MM.1S (cell line): Measurements from ENCODE around the gene PPP2R2C.

Experiments
- DNase-seq: peaks from one replicate; pipeline ENCODE4 v3.0.0-alpha.2; 2015
- H2AFZ ChIP-seq: fragments of 300-600 bp; sonication (generic); 2 replicates; pipeline ENCODE4 v1.6.0; 2016; ENCODE audit warnings: antibody characterized with exemption, low read length
- H3F3A ChIP-seq: fragments of 300-600 bp; sonication (generic); 2 replicates; pipeline ENCODE4 v1.6.1; 2016; ENCODE audit warnings: mild to moderate bottlenecking, antibody characterized with exemption, low read length, moderate library complexity, mixed read lengths; ENCODE audit not compliant: insufficient read depth
- H3K27ac ChIP-seq: fragments of 300-600 bp; sonication (generic); 2 replicates; pipeline ENCODE4 v1.5.1; 2016; ENCODE audit warnings: mild to moderate bottlenecking, low read length
- H3K27me3 ChIP-seq: fragments of 300-600 bp; sonication (generic); replicated peaks from 2 replicates; pipeline ENCODE4 v1.6.0; 2016; ENCODE audit warnings: low read length; ENCODE audit not compliant: insufficient read depth
- H3K36me3 ChIP-seq: fragments of 300-600 bp; sonication (generic); replicated peaks from 2 replicates; pipeline ENCODE4 v1.6.1; 2016; ENCODE audit warnings: mild to moderate bottlenecking, low read length, mixed read lengths; ENCODE audit not compliant: insufficient read depth
- H3K4me1 ChIP-seq: fragments of 300-600 bp; sonication (generic); 2 replicates; pipeline ENCODE4 v1.6.1; 2016; ENCODE audit warnings: low read length, mixed read lengths
- H3K4me2 ChIP-seq: fragments of 300-600 bp; sonication (generic); 2 replicates; pipeline ENCODE4 v1.6.0; 2016; ENCODE audit warnings: low read depth, low read length
- H3K4me3 ChIP-seq: fragments of 300-600 bp; sonication (generic); 2 replicates; pipeline ENCODE4 v1.5.1; 2016; ENCODE audit warnings: low read length, mixed read lengths
- H3K79me2 ChIP-seq: fragments of 300-600 bp; sonication (generic); 2 replicates; pipeline ENCODE4 v1.6.1; 2016; ENCODE audit warnings: mixed run types, low read length, mixed read lengths
- H3K9ac ChIP-seq: fragments of 300-600 bp; sonication (generic); 2 replicates; pipeline ENCODE4 v1.6.1; 2016; ENCODE audit warnings: low read length, mixed read lengths
- H3K9me2 ChIP-seq: fragments of 300-600 bp; sonication (generic); replicated peaks from 2 replicates; pipeline ENCODE4 v1.6.1; 2016; ENCODE audit warnings: mild to moderate bottlenecking, low read length, mixed read lengths; ENCODE audit not compliant: insufficient read depth
- H3K9me3 ChIP-seq: fragments of 300-600 bp; sonication (generic); replicated peaks from 2 replicates; pipeline ENCODE4 v1.6.1; 2016; ENCODE audit warnings: mild to moderate bottlenecking, low read length, mixed read lengths; ENCODE audit not compliant: insufficient read depth
- H4K20me1 ChIP-seq: fragments of 300-600 bp; sonication (generic); 2 replicates; pipeline ENCODE4 v1.6.1; 2016; ENCODE audit warnings: mild to moderate bottlenecking, low read length, moderate library complexity, mixed read lengths; ENCODE audit not compliant: insufficient read depth
- CTCF ChIP-seq: fragments of 300-600 bp; sonication (generic); IDR thresholded peaks from 2 replicates; pipeline ENCODE4 v1.5.1; 2016; ENCODE audit warnings: antibody characterized with exemption, low read length, mixed read lengths
- EZH2 ChIP-seq: fragments of 300-600 bp; sonication (generic); optimal IDR thresholded peaks from 2 replicates; pipeline ENCODE3; 2017; ENCODE audit warnings: low read depth, mild to moderate bottlenecking, antibody characterized with exemption, low read length, mixed read lengths
- EZH2phosphoT487 ChIP-seq: fragments of 300-600 bp; sonication (generic); IDR thresholded peaks from 2 replicates; pipeline ENCODE4 v1.6.1; 2018; ENCODE audit warnings: antibody characterized with exemption, low read length

PPP2R2C gene

GRCh38 chr4:6430927-6431326, 41.5 kb downstream of the PPP2R2C start:
- Histone ChIP-seq H3K4me2 (no peak overlapping the region), H3K9me2 (no peaks in the 10 kb centered on the region), H3K9me3 (no peaks in the 10 kb centered on the region), H3K27me3 (peaks cover 65% of the 10 kb centered on the region), H3K27ac (no peak overlapping the region), H3K36me3 (no peaks in the 10 kb centered on the region), H3K9ac (no peak overlapping the region), H3K79me2 (no peaks in the 10 kb centered on the region), H3F3A (no peaks in the 10 kb centered on the region), H2AFZ (no peak overlapping the region), H3K4me1 (no peaks in the 10 kb centered on the region), H4K20me1 (no peaks in the 10 kb centered on the region), H3K4me3 (no peak overlapping the region)
- no peak for TF ChIP-seq EZH2
- no peak for TF ChIP-seq EZH2phosphoT487
- no peak for TF ChIP-seq CTCF
- DNase-seq: no peak

GRCh38 chr4:6427439-6428090, 44.8 kb downstream of the PPP2R2C start:
- no peak overlapping the region for H3K4me2 ChIP-seq
- H3F3A ChIP-seq: no peaks in the 10 kb centered on the region
- no peak for DNase-seq
- H3K27me3 ChIP-seq: peaks cover 73% of the 10 kb centered on the region
- H3K9ac ChIP-seq: no peak overlapping the region
- no peak overlapping the region for H2AFZ ChIP-seq
- no peak overlapping the region for H3K27ac ChIP-seq
- H3K4me1 ChIP-seq: no peaks in the 10 kb centered on the region
- no peaks in the 10 kb centered on the region for H3K9me3 ChIP-seq
- TF ChIP-seq CTCF (no peak), EZH2 (no peak), EZH2phosphoT487 (no peak)
- no peak overlapping the region for H3K4me3 ChIP-seq
- H4K20me1 ChIP-seq: no peaks in the 10 kb centered on the region
- no peaks in the 10 kb centered on the region for H3K79me2 ChIP-seq
- H3K36me3 ChIP-seq: no peaks in the 10 kb centered on the region
- H3K9me2 ChIP-seq: no peaks in the 10 kb centered on the region

- Histone ChIP-seq H3K36me3 (no peaks in the 10 kb centered on the region), H3K9me3 (no peaks in the 10 kb centered on the region), H3F3A (no peaks in the 10 kb centered on the region), H2AFZ (no peak overlapping the region), H3K27me3 (peaks cover 73% of the 10 kb centered on the region), H3K4me2 (no peak overlapping the region), H3K79me2 (no peaks in the 10 kb centered on the region), H3K9ac (no peak overlapping the region), H3K9me2 (no peaks in the 10 kb centered on the region), H3K4me1 (no peaks in the 10 kb centered on the region), H3K27ac (no peak overlapping the region), H4K20me1 (no peaks in the 10 kb centered on the region), H3K4me3 (no peak overlapping the region)
- TF ChIP-seq CTCF (no peak), EZH2 (no peak), EZH2phosphoT487 (no peak)
- no peak for DNase-seq
Measured at GRCh38 chr4:6426571-6427438, 45.6 kb downstream of the PPP2R2C start.
